Measurements from ENCODE around the gene NPSR1.
"Not testable (repeated sequence)": the region's sequence is repeated elsewhere in the genome, so short reads cannot be mapped to it uniquely, and the experiment has no call there.

NPSR1 gene

GRCh38 chr7:34657632-34658268, at the start of gene NPSR1:
Gene NPSR1, plus strand, starts transcription at chr7:34658218. Its CDS starts 195 bp downstream, at chr7:34658413.
- no peak for DNase-seq

- no peak for DNase-seq
Measured at GRCh38 chr7:34612661-34613060, 45.4 kb upstream of the NPSR1 start.

GRCh38 chr7:34620425-34620824, 37.6 kb upstream of the NPSR1 start:
- no peak for DNase-seq

GRCh38 chr7:34622182-34622581, 35.8 kb upstream of the NPSR1 start:
- no peak for DNase-seq

- no peak for DNase-seq
Measured at GRCh38 chr7:34622771-34623250, 35.2 kb upstream of the NPSR1 start.

- not testable (repeated sequence) for DNase-seq
Measured at GRCh38 chr7:34628618-34629017, 29.4 kb upstream of the NPSR1 start.

GRCh38 chr7:34652809-34653208, 5.2 kb upstream of the NPSR1 start:
- DNase-seq, result no peak

- DNase-seq, result no peak
Measured at GRCh38 chr7:34653787-34654186, 4.2 kb upstream of the NPSR1 start.

- no peak for DNase-seq
Measured at GRCh38 chr7:34655384-34655783, 2.6 kb upstream of the NPSR1 start.

- no peak for DNase-seq
Measured at GRCh38 chr7:34656041-34656440, 2.0 kb upstream of the NPSR1 start.

GRCh38 chr7:34659472-34660075, 1.6 kb downstream of the NPSR1 start:
- DNase-seq, result no peak

- no peak for DNase-seq
Measured at GRCh38 chr7:34662058-34662708, 4.2 kb downstream of the NPSR1 start.

GRCh38 chr7:34664755-34665154, 6.7 kb downstream of the NPSR1 start:
- DNase-seq, result no peak

GRCh38 chr7:34672430-34672829, 14.4 kb downstream of the NPSR1 start:
- DNase-seq, result no peak

GRCh38 chr7:34673066-34673465, 15.0 kb downstream of the NPSR1 start:
- no peak for DNase-seq

GRCh38 chr7:34675749-34676374, 17.8 kb downstream of the NPSR1 start:
- DNase-seq, result peak; percentile 9 to 27

- no peak for DNase-seq
Measured at GRCh38 chr7:34677491-34677890, 19.5 kb downstream of the NPSR1 start.

- no peak for DNase-seq
Measured at GRCh38 chr7:34687529-34687928, 29.5 kb downstream of the NPSR1 start.

- DNase-seq, result no peak
Measured at GRCh38 chr7:34696415-34696814, 38.4 kb downstream of the NPSR1 start.

GRCh38 chr7:34709771-34710170, 51.8 kb downstream of the NPSR1 start:
- no peak for DNase-seq

- DNase-seq, result no peak
Measured at GRCh38 chr7:34718867-34719266, 60.8 kb downstream of the NPSR1 start.

- no peak for DNase-seq
Measured at GRCh38 chr7:34719636-34720035, 61.6 kb downstream of the NPSR1 start.

GRCh38 chr7:34720289-34720688, 62.3 kb downstream of the NPSR1 start:
- DNase-seq, result no peak

GRCh38 chr7:34723338-34723737, 65.3 kb downstream of the NPSR1 start:
- no peak for DNase-seq

Data from activated CD4-positive, alpha-beta T cell treated with anti-CD3 and anti-CD28 coated beads, Interleukin-2, amount 50 U/mL, for 48 hours (primary cell).